Amygdala (tissue), 56 donors: ENCODE results near the gene PPTC7.
A peak's percentile ranks its signal among the peaks of the same experiment; 100 is the strongest.
"Not testable (repeated sequence)": the region's sequence is repeated elsewhere in the genome, so short reads cannot be mapped to it uniquely, and the experiment has no call there.

ENCODE experiments used
- DNase-seq, 56 donors: peaks; one replicate each; lab custom pipeline; 2025; lab: John Stamatoyannopoulos, UW

The PPTC7 gene, protein sequence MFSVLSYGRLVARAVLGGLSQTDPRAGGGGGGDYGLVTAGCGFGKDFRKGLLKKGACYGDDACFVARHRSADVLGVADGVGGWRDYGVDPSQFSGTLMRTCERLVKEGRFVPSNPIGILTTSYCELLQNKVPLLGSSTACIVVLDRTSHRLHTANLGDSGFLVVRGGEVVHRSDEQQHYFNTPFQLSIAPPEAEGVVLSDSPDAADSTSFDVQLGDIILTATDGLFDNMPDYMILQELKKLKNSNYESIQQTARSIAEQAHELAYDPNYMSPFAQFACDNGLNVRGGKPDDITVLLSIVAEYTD

DNA sequence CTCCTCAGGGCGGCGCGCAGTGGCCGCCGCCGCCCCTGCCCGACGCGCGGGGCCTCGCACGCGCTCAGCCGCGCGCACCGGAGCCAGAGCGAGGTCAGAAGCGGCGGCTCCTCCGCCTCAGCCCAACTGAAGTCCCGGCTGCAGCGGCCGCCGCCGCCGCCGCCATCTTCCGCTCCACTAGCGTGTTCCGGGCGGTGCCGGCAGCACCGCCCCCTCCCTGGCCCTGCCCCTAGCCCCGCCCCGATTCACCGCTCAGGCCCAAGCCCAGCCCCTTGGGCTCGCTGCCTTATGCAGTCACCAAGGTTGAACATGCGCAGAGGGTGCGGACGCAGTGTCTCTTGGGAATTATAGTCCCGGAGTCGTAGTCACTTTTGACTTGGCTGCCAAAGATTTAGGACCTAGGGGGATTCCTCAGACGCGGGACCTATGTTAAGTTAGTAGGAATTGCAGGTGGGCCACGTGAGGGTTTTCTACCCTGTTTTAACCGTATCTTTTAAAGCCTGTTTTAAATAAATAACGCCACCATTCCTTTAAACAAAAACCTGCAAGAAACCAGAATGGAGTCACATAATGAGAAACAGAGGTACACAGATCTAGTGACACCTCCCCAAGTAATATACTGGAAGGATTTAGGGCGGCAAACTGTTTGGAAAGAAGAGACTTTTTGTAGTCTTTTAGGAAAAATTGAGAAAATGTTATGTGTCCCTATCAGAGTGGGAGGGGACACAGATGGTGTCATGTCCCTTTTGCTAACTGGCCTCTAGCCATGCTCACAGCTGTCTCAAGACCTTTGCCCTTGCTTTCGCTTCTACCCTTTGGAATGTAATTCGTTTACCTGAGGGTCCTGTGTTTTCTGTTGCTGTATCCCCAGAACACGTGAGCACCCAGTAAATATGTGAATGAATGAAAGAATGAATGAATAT, at the start of gene PPTC7:
Gene PPTC7 (minus strand): TSS at position 182 of the 923 bp plus-strand sequence. CDS start 287 bp downstream, outside the sequence.
- DNase-seq, result peak; percentile 78 to 98 (median 94)

DNA sequence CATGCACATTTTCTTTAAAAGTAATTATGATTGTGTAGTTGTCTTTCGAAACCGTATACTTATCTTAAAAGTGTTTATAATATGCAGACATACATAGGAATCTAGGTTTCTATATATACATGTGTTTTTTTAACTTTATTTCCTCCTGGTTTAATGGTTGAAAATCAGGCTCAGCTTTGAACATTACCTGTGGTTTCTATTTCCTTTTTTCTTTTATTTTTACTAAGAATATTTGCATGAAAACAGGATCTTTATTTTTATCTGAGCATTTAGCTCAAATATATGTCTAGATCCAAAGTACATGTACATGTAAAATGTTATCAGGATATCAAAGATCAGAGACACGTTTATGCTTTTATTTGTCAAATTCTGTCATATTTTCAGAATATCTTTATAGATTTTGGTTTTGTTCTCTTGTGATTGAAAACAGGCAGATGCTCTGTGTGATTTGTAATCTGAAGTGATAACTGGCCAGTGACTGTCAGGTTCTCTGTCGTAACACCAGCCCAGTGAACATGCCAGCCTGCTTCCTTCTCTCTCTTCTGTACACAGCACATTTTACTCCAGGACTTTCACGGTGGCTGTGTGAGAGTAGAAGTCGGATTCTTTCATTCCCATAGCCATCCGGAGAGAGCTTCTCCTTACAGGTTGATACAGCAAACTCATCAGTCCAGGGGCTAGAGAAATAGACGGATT, 44.5 kb upstream of the PPTC7 start:
- peak in 1 of 56 donors; percentile 10 for DNase-seq

DNA sequence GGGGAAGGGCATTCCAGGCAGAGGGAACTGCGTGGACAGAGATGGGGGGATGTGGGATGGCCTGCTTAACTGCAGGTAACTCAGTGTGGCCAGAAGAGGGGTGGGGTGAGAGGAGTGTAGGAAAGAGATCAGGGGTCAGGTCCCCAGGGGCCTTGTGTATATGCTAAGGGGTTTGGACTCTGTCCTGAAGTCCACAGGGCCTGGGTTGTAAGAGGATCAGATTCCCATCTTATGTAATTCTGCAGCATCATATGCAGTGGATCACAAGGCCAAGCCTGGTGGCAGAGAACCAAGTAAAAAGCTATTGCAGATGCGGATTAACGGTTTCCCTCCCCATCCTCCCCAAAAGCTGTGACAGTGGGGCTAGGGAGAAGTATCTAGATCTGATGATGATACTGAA, 39.5 kb upstream of the PPTC7 start:
- no peak for DNase-seq

DNA sequence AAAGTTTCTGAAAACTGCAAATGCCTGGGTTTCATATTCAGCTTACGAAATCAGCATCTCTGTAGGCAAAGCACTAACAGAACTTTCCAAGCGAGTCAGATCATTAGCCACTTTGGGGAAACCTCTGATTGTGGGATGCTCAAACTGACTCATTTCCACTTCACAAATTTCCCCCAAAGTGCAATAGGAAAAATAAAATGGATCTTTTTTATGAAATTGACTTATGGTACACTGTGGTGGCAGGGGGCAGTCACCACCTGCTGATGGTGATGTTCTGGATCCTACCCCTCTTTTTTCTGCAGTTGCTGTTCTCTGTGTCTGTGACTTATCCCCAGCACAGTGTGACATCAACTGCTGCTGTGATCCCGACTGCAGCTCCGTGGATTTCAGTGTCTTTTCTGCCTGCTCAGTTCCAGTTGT, 36.4 kb upstream of the PPTC7 start:
- DNase-seq, result no peak

DNA sequence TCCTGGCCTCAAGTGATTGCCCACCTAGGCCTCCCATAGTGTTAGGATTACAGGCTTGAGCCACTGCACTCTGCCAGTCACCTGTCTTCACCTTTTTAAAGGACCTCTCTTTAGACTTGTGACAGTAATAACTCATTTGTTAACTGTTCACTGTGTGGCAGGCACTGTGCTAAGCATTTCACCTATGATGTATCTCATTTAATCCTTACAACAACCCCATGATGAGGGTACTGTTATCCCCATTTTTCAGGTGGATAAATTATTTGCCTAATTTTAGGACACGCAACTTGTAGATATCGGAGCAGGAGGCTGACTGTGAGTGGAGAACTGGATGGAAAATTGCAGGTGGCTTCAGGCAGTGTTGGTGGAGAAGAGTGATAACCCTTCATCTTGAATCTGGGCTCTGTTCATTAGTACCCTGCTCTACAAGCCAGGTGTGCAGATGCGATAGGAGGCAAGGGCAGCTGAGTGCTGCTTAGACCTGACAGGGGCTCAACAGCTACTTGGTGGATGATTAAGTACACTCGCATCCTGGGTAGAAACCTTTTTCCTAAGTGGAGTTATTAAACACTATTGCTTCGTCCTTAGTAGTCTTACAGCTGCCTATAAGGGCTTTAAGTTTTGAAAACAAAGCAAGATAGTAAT, 33.5 kb upstream of the PPTC7 start:
- DNase-seq, result no peak

DNA sequence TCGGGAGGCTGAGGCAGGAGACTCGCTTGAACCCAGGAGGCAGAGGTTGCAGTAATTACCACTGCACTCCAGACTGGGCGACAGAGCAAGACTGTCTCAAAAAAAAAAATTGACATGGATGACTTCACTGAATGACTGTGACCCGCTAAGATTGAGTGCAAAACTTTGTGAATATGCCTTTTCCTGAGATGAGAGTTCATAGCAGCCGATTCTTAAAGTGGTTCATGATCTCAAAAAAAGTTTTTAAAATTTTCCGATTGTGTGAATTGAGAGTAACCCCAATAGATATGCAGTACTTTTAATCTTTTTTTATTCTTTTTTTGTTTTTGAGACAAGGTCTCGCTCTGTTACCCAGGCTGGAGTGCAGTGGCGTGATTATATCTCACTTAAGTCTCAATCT, 32.1 kb upstream of the PPTC7 start:
- no peak for DNase-seq

DNA sequence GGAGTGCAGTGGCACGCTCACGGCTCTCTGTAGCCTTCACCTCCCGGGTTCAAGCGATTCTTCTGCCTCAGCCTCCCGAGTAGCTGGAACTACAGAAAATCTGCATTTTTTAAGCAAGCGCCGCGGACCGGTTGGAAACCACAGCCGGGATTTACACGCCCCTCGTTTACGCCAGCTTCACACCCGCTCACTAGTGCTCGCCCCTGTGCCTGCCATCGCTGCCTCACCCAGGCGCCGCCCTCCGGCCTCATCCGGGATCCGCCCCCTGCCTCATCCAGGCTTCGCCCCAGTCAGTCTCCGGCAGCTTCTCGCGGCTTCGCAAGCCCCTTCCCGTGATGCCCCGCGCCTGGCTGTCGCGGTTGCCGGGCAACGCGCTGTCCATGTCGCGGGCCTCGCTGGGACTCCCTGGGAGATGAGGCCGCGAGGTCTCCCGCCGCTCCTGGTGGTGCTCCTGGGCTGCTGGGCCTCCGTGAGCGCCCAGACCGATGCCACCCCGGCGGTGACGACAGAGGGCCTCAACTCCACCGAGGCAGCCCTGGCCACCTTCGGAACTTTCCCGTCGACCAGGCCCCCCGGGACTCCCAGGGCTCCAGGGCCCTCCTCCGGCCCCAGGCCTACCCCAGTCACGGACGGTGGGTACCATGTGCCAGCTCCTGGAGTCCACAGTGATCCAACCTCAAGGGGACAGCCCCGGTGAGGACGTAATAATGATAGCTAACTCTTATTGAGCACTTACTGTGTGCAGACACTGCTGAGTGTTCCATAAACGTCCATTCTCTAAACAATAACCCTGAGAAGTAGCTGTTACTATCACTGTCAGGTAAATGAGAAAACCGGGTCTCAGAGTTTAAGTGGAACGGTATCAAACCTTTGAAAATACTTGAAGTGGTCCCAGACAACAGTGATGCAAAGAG, 30.9 kb upstream of the PPTC7 start, which contains the start of gene TCTN1:
Gene TCTN1 (plus strand): TSS at position 359 of the 914 bp plus-strand sequence. CDS start 54 bp downstream, at position 413.
- DNase-seq, result peak; percentile 66 to 98 (median 94)

DNA sequence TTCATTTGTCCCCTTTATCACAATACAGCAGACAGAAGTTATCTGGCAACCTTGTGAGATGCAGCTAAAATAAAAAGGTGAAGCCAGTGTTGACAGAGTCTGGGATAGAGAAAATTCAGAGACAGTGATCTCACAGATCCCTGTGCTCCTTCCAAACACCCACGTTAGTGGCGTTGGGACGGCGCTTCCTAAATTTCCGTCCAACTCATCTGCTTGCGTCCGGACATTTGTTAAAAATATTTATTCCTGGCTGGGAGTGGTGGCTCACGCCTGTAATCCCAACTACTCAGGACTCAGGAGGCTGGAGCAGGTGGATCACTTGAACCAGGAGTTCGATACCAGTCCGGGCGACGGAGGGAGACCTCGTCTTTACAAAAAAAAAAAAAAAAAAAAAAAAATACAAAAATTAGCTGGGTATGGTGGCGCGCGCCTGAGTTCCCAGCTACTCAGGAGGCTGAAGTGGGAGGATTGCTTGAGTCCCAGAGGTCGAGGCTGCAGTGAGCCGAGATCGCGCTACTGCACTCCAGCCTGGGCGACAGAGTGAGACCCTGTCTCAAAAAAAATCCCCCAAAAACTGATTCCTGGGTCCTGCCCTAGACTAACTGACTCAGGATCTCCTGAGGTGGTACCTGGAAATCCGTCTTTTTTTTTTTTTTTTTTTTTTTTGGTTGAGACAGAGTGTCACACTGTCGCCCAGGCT, 30.1 kb upstream of the PPTC7 start:
- DNase-seq, result no peak

DNA sequence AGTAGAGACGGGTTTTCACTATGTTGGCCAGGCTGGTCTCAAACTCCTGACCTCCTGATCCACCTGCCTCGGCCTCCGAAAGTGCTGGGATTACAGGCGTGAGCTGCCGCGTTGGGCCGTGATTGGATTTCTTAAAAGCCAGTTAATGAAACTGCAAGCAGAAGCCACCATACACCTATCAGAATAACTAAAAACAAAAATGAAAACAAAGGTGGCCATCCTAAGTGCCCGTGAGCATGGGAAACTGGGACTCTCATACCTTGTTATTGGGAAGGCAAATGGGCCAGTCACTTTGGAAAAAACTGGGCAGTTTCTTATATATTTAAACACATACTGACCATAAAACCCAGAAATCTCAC, 23.1 kb upstream of the PPTC7 start:
- no peak for DNase-seq

DNA sequence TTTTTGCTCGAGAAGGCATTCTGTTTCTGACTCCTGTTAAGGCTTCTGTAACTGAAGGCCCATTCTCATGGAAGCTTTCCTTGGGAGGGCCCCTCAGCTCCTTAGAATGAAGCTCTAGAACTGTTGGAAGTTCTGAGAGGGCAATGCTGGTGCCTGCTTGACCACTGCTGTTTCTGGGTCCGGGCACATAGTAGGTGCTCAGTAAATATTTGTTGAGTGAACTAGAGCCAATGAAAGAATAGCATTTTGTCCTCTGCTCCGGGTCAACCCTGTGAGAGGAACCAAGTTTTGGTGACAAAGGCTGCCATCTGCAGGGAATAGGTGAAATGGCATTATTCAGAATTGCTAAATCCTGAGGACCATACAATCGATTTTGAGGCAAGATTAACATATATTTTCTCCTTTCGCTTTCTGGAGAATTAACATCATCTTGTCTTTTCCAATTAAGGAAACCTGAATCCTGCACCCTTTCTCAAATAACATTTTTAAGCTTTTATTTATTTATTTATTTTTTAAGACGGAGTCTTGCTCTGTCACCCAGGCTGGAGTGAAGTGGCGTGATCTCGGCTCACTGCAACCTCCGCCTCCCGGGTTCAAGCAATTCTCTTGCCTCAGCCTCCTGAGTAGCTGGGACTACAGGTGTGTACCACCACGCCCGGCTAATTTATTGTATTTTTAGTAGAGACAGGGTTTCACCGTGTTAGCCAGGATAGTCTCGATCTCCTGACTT, 19.1 kb upstream of the PPTC7 start:
- DNase-seq, result peak in 14 of 56 donors; percentile 2 to 52 (median 8)

DNA sequence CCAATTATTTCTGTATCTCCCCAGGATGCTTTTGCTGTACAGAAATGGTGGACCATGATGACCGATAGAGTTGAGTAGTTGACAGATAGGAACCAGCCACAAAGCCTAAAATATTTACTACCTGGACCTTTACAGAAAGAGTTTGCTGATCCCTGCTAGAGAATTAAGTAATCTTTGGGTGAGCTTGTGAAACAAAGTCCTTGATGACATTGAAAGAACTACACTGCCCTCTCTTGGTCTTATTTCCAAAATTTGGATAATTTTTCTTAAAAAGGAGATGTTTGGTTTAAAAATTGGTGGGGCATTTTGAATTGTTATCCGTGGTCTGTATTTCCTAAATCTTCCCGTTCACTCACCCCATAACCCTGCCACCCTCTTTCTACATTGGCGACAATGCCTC, 17.1 kb upstream of the PPTC7 start:
- peak in 1 of 56 donors; percentile 45 for DNase-seq

DNA sequence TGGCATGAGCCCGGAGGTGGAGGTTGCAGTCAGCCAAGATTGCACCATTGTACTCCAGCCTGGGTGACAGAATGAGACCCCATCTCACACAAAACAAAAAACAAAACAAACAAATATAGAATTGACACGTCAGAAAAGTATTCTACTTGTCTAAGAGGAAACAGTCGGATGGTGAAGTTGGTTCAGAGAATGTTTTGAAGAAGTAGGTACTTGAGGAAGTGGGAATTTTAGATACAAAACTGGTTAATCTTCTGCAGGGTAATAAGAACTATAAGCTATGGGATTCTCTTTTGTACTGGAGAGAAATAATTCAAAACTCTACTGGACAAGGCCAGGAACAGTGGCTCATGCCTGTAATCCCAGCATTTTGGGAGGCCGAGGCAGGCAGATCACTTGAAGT, 16.2 kb upstream of the PPTC7 start:
- DNase-seq, result no peak

DNA sequence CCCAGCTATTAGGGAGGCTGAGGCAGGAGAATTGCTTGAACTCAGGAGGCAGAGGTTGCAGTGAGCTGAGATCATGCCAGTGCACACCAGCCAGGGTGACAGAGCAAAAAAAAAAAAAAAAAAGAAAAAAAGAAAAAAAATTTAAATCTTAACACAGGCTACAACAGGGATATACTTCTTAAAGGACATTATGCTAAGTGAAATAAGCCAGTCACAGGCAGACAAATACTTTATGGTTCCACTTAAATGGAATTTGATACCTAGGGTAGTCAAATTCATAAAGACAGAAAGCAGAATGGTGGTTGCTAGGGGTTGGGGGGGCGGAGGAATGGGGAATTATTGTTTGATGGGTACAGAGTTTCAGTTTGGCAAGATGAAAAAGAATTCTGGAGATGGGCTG, 14.8 kb upstream of the PPTC7 start:
- no peak for DNase-seq

DNA sequence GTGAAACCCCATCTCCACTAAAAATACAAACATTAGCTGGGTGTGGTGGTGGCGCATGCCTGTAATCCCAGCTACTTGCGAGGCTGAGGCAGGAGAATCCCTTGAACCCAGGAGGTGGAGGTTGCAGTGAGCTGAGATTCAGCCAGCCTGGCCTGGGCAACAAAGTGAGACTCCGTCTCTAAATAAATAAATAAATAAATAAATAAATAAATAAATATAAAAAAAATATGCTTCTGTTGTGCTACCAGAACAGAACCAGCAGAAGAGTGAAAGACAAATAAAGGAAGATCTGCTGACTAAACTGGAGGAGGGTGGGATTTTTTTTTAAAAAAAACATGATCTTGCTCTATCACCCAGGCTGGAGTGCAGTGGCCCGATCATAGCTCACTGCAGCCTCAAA, 9.8 kb upstream of the PPTC7 start:
- DNase-seq, result not testable (repeated sequence)

DNA sequence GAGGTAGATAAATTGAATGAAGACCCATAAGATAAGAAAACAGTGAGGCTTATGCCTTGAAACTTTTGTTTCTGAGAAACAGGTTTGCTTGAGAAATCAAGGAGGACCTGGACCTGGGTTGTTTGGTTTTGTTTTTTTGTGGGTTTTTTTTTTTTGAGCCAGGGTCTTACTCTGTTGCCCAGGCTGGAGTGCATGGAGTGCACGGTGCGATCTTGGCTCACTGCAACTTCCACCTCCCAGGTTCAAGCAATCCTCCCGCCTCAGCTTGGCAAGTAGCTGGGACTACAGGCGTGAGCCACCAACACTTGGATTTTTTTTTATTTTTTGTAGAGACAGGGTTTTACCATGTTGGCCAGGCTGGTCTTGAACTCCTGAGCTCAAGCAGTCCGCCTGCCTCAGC, 9.0 kb upstream of the PPTC7 start:
- no peak for DNase-seq

DNA sequence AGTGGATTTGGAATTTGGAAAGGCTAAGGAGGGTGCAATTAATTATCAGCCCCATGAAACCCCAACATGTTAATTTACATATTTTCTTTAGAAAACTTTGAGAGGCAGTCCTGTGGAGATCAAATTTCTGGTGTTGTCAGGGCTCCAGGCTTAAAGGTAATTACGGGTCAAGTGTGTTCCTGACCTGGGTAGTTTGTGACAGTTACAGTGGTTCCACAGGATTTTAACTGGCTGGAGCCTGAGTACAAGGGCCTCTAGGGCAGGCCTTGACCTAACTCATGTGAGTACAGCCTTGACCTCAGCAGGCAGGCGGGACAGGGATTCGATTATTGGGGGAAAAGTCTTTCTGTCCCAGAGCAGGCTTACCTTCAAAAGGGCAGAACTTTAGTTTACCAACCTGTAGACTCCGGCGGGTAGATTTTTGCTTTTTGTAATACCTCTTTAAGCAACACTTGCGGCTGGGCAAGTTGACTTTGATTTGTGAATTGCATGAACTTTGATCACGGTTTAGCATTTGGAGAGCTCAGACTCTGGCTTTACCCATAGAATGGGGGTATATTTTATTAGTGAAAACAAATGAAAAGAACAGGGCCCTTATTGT, 8.4 kb upstream of the PPTC7 start:
- no peak for DNase-seq

DNA sequence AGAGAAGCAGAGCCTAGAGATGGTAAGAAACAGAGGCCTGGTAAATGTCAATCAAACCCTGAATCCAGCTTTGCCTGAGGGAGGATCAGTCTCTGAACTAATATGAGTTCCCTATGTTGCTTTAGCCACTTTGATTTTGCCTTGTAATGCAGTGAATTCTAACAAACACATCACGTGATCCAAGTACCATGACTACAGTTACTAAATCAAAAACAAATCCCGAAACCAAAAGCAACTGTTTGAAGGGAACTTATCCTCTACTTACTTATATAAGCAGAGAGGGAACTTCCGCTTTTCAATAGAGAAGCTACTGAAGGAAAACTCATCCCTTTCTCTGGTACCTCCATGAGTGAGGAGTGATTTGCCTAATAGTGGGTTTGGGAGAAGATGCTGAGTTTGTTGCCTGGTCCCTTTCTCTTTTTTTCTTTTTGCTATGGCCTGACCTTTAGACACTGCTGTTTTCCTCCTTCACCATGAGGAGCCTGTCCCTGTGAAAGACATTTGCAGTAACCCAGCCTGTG, 7.7 kb upstream of the PPTC7 start:
- peak in 1 of 56 donors; percentile 32 for DNase-seq
